ENCODE results near the gene STXBP5. TPM values are rescaled to one million over a fixed set of nuclear protein-coding genes. Genes with fewer than 3 reads are reported as not detected.
A peak's percentile ranks its signal among the peaks of the same experiment; 100 is the strongest.

Gene STXBP5
- total and polyA plus RNA-seq, 8 donors, result 11.1 to 27.7 (median 13.3) TPM

GRCh38 chr6:147219463-147219862, 15.2 kb downstream of the STXBP5 start:
- Histone ChIP-seq H3K27me3 (no peaks in the 10 kb centered on the region), H3K36me3 (peaks cover 0 to 6% of the 10 kb centered on the region in 2 donors), H3K27ac (no peak overlapping the region), H3K9me3 (no peaks in the 10 kb centered on the region), H3K4me3 (no peak overlapping the region), H3K4me1 (peaks cover 0 to 13% of the 10 kb centered on the region in 2 donors)
- intact Hi-C loops (cut with DNase I), result no loop called here
- ATAC-seq, result no peak
- no peak for DNase-seq
- TF ChIP-seq CTCF (IDR thresholded peaks at IDR 0.05), result no peak

GRCh38 chr6:147220345-147220744, 16.1 kb downstream of the STXBP5 start:
- DNase-seq (no peak), ATAC-seq (no peak)
- Histone ChIP-seq H3K27me3 (no peaks in the 10 kb centered on the region), H3K36me3 (no peaks in the 10 kb centered on the region), H3K4me1 (peaks cover 0 to 13% of the 10 kb centered on the region in 2 donors), H3K9me3 (no peaks in the 10 kb centered on the region), H3K27ac (no peak overlapping the region), H3K4me3 (no peak overlapping the region)
- intact Hi-C loops (cut with DNase I), result no loop called here
- TF ChIP-seq CTCF (IDR thresholded peaks at IDR 0.05), result no peak

GRCh38 chr6:147221739-147222138, 17.5 kb downstream of the STXBP5 start:
- TF ChIP-seq CTCF (IDR thresholded peaks at IDR 0.05), result no peak
- ATAC-seq, result no peak
- no peak for DNase-seq
- no peaks in the 10 kb centered on the region for H3K9me3 ChIP-seq
- no peak overlapping the region for H3K4me3 ChIP-seq
- H3K4me1 ChIP-seq, result peaks cover 0 to 13% of the 10 kb centered on the region in 2 donors
- no peaks in the 10 kb centered on the region for H3K36me3 ChIP-seq
- peak overlapping the region in 1 of 2 donors; percentile 35 for H3K27ac ChIP-seq
- intact Hi-C loops (cut with DNase I), result no loop called here
- no peaks in the 10 kb centered on the region for H3K27me3 ChIP-seq

- Histone ChIP-seq H3K9me3 (no peaks in the 10 kb centered on the region), H3K27ac (peak overlapping the region in 1 of 2 donors; percentile 35), H3K27me3 (no peaks in the 10 kb centered on the region), H3K4me3 (no peak overlapping the region), H3K4me1 (peaks cover 0 to 13% of the 10 kb centered on the region in 2 donors), H3K36me3 (no peaks in the 10 kb centered on the region)
- no peak for DNase-seq
- peak; percentile 25 for ATAC-seq
- no peak for TF ChIP-seq CTCF (IDR thresholded peaks at IDR 0.05)
- intact Hi-C loops (cut with DNase I), result no loop called here
Measured at GRCh38 chr6:147222160-147222838, 18.1 kb downstream of the STXBP5 start.

DNA sequence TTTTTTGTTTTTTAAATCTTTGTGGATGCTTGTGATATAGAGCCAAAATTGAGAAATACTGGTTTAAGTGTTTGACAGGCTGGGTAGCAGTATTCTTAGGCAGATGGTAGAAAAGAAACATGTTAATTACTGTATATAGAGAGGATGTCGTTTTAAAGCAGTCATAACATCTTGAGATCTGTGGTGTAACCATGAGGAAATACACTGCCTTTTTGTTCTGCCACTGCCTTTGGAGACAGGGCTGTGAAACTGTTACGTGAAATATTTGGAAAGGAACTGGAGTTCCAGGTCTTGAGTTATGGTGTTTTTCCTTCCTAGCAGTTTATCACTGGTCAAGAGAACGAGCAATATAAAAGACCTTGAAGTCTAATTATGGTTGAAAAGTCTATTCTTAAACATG, 19.5 kb downstream of the STXBP5 start:
- no peak overlapping the region for H3K4me3 ChIP-seq
- H3K27me3 ChIP-seq, result no peaks in the 10 kb centered on the region
- DNase-seq (no peak), ATAC-seq (no peak)
- no peak overlapping the region for H3K27ac ChIP-seq
- H3K4me1 ChIP-seq, result peaks cover 0 to 13% of the 10 kb centered on the region in 2 donors
- intact Hi-C loops (cut with DNase I), result no loop called here
- H3K36me3 ChIP-seq, result no peaks in the 10 kb centered on the region
- no peak for TF ChIP-seq CTCF (IDR thresholded peaks at IDR 0.05)
- H3K9me3 ChIP-seq, result no peaks in the 10 kb centered on the region
